Type B pancreatic cell (in vitro differentiated cells): Measurements from ENCODE around the gene ADAMTS17. TPM values are rescaled to one million over a fixed set of nuclear protein-coding genes. Genes with fewer than 3 reads are reported as not detected.

Source experiments
- DNase-seq: peaks from one replicate; pipeline ENCODE4 v3.0.0; 2021; ENCODE audit warnings: mixed read lengths; ENCODE audit not compliant: unreplicated experiment; ENCODE audit errors: extremely low spot score
- H3K27ac Mint-ChIP-seq: 2 replicates; pipeline ENCODE4 v1.8.0; 2021; ENCODE audit warnings: mild to moderate bottlenecking, mixed read lengths
- H3K27me3 Mint-ChIP-seq: 2 replicates; pipeline ENCODE4 v1.8.0; 2021; ENCODE audit warnings: mixed read lengths
- H3K36me3 Mint-ChIP-seq: 2 replicates; pipeline ENCODE4 v1.8.0; 2021; ENCODE audit warnings: mixed read lengths
- H3K4me1 Mint-ChIP-seq: one replicate; pipeline ENCODE4 v1.8.0; 2021; ENCODE audit warnings: mixed read lengths; ENCODE audit not compliant: unreplicated experiment
- H3K4me3 Mint-ChIP-seq: 2 replicates; pipeline ENCODE4 v1.8.0; 2021; ENCODE audit warnings: mild to moderate bottlenecking, mixed read lengths
- H3K9me3 Mint-ChIP-seq: 2 replicates; pipeline ENCODE4 v1.8.0; 2021; ENCODE audit warnings: mixed read lengths
- CTCF ChIP-seq: fragments of 200-600 bp; sonication (generic); conservative IDR thresholded peaks from 2 replicates; pipeline ENCODE4 v1.5.0; 2021; ENCODE audit warnings: antibody characterized with exemption, mild to moderate bottlenecking
- total RNA-seq: library from RNA; stranded (reverse); gene quantifications from 2 replicates; pipeline ENCODE4 v1.2.1, GENCODE V29; 2021; ENCODE audit warnings: low replicate concordance

ADAMTS17 gene
- total RNA-seq, 1 donor from 2014 or later, result 18.3 TPM

- DNase-seq, result peak; percentile 40
- H3K27me3 Mint-ChIP-seq, result no peaks in the 10 kb centered on the region
- peak overlapping the region; percentile 37 for H3K4me3 Mint-ChIP-seq
- TF ChIP-seq CTCF, result no peak
- peak overlapping the region; percentile 89 for H3K27ac Mint-ChIP-seq
- peaks cover 8% of the 10 kb centered on the region for H3K36me3 Mint-ChIP-seq
- no peaks in the 10 kb centered on the region for H3K4me1 Mint-ChIP-seq
- H3K9me3 Mint-ChIP-seq, result peaks cover 8% of the 10 kb centered on the region
Observed at GRCh38 chr15:100175406-100176114, 166.2 kb downstream of the ADAMTS17 start.

GRCh38 chr15:100174904-100175275 lies 166.9 kb downstream of the ADAMTS17 start:
- Mint-ChIP-seq H3K4me1 (no peaks in the 10 kb centered on the region), H3K27me3 (no peaks in the 10 kb centered on the region), H3K4me3 (no peak overlapping the region), H3K27ac (no peak overlapping the region), H3K36me3 (peaks cover 8% of the 10 kb centered on the region), H3K9me3 (peaks cover 8% of the 10 kb centered on the region)
- peak; percentile 11 for DNase-seq
- no peak for TF ChIP-seq CTCF

GRCh38 chr15:100174159-100174903 lies 167.4 kb downstream of the ADAMTS17 start:
- no peak overlapping the region for H3K4me3 Mint-ChIP-seq
- no peaks in the 10 kb centered on the region for H3K27me3 Mint-ChIP-seq
- TF ChIP-seq CTCF, result no peak
- peaks cover 8% of the 10 kb centered on the region for H3K36me3 Mint-ChIP-seq
- no peaks in the 10 kb centered on the region for H3K4me1 Mint-ChIP-seq
- H3K9me3 Mint-ChIP-seq, result peaks cover 8% of the 10 kb centered on the region
- DNase-seq, result no peak
- H3K27ac Mint-ChIP-seq, result no peak overlapping the region

GRCh38 chr15:100172356-100173024 lies 169.3 kb downstream of the ADAMTS17 start:
- H3K36me3 Mint-ChIP-seq, result peaks cover 8% of the 10 kb centered on the region
- no peak overlapping the region for H3K4me3 Mint-ChIP-seq
- H3K27ac Mint-ChIP-seq, result no peak overlapping the region
- H3K4me1 Mint-ChIP-seq, result no peaks in the 10 kb centered on the region
- no peak for TF ChIP-seq CTCF
- peak; percentile 15 for DNase-seq
- H3K27me3 Mint-ChIP-seq, result no peaks in the 10 kb centered on the region
- peaks cover 8% of the 10 kb centered on the region for H3K9me3 Mint-ChIP-seq

GRCh38 chr15:100171411-100171810 lies 170.4 kb downstream of the ADAMTS17 start:
- Mint-ChIP-seq H3K4me1 (no peaks in the 10 kb centered on the region), H3K36me3 (peaks cover 8% of the 10 kb centered on the region), H3K9me3 (peaks cover 8% of the 10 kb centered on the region), H3K27me3 (no peaks in the 10 kb centered on the region), H3K27ac (no peak overlapping the region), H3K4me3 (no peak overlapping the region)
- no peak for TF ChIP-seq CTCF
- DNase-seq, result no peak
